Kidney (tissue), 14 donors: ENCODE measurements around the gene ACP4. TPM values are rescaled to one million over a fixed set of nuclear protein-coding genes. Genes with fewer than 3 reads are reported as not detected.

Experiments
- DNase-seq, 5 donors: peaks; one replicate each; pipeline ENCODE4 v3.0.0-alpha.2; 2013 to 2020
- FAIRE-seq: peaks from 2 replicates; lab custom pipeline; 2012; peaks lifted over from hg19 to GRCh38; lab: Jason Lieb, UNC
- H3K27ac ChIP-seq, 2 donors: one replicate each; pipeline ENCODE4 v1.7.0; 2013; ENCODE audit warnings: low read depth in 2 of 2, low read length in 2 of 2, inconsistent platforms in 1 of 2
- H3K27me3 ChIP-seq: one replicate; pipeline ENCODE4 v1.7.1; 2013; ENCODE audit warnings: low read length, inconsistent platforms; ENCODE audit not compliant: control insufficient read depth, insufficient read depth
- H3K36me3 ChIP-seq, 3 donors: one replicate each; pipeline versions ENCODE4 v1.7.0 to v1.7.1; 2013; ENCODE audit warnings: low read length in 3 of 3, control low read depth in 1 of 3, inconsistent platforms in 1 of 3; ENCODE audit not compliant: insufficient read depth in 3 of 3, control insufficient read depth in 2 of 3
- H3K4me1 ChIP-seq, 3 donors: one replicate each; pipeline versions ENCODE4 v1.7.0 to v1.7.1; 2013; ENCODE audit warnings: low read length in 3 of 3, inconsistent platforms in 1 of 3, low read depth in 1 of 3; ENCODE audit not compliant: control insufficient read depth in 2 of 3, insufficient read depth in 2 of 3
- H3K4me3 ChIP-seq, 3 donors: one replicate each; pipeline versions ENCODE4 v1.7.0 to v1.8.1; 2013; ENCODE audit warnings: low read length in 3 of 3, control low read depth in 1 of 3, inconsistent platforms in 1 of 3
- H3K9ac ChIP-seq, 3 donors: one replicate each; pipeline versions ENCODE4 v1.7.0 to v1.7.1; 2013; ENCODE audit warnings: low read length in 3 of 3, control low read depth in 1 of 3, inconsistent platforms in 1 of 3
- H3K9me3 ChIP-seq, 3 donors: one replicate each; pipeline versions ENCODE4 v1.7.0 to v1.7.1; 2013; ENCODE audit warnings: low read length in 3 of 3, control low read depth in 1 of 3, inconsistent platforms in 1 of 3; ENCODE audit not compliant: control insufficient read depth in 2 of 3, insufficient read depth in 1 of 3
- intact Hi-C: fragments of 100-400 bp; cut with DNase I; formaldehyde crosslinking; loops from one replicate; pipeline ENCODE4 v1.11.1; 2022
- polyA plus RNA-seq: library from polyadenylated mRNA; stranded (reverse); fragments of 350-450 nt; fragmentation: Illumina TruSeq; extraction: RNeasy Lipid Tissue Mini Kit (QIAGEN cat#74804); gene quantifications from one replicate; pipeline ENCODE4 v1.2.3, GENCODE V29; 2014; ENCODE audit warnings: low read depth, low replicate concordance; ENCODE audit not compliant: insufficient read depth
- total RNA-seq: library from RNA; stranded (reverse); fragmentation: NEBNext Ultra II Directional; extraction: Animal tissue kit (Norgen Biotek cat#: 25700); gene quantifications from one replicate; pipeline ENCODE4 v1.2.1, GENCODE V29; 2021
- TF ChIP-seq, protein P1 (sequence below): IDR thresholded peaks from 3 replicates; pipeline ENCODE4 v1.5.1; 2012; ENCODE audit warnings: mild to moderate bottlenecking, moderate library complexity, borderline replicate concordance; ENCODE audit not compliant: insufficient read depth; ENCODE audit errors: extremely low read depth
- donor health status: control.
- donor health status: control.
- donor health status: control.
- donor health status: control.
- donor health status: control.
- donor health status: DM: yes; HTN: yes; CAD: no.
- donor health status: Normal renal cell carcinoma (clear cell type).

Gene ACP4
- total and polyA plus RNA-seq, 2 donors from 2014 or later, result not detected

DNA sequence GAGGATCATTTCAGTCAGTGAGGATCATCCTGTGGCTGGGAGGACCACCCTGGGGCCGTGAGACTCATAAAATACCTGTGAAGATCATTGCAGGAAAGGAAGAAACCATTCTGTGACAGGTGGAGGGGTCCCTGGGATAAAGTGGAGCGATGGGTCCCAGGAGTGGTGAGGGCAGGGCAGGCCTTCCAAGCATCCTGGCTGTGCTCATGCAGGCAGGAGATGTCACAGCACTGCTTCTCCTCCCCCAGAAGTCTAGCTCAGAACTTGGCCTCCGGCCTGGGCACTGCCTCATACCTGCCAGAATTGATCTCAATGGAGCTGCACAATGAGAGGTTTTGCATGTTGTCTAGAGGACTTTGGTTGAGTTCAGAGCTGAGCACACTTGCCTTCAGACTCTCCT lies 22.3 kb downstream of the ACP4 start:
- no peak overlapping the region for H3K9ac ChIP-seq
- TF ChIP-seq, protein P1, sequence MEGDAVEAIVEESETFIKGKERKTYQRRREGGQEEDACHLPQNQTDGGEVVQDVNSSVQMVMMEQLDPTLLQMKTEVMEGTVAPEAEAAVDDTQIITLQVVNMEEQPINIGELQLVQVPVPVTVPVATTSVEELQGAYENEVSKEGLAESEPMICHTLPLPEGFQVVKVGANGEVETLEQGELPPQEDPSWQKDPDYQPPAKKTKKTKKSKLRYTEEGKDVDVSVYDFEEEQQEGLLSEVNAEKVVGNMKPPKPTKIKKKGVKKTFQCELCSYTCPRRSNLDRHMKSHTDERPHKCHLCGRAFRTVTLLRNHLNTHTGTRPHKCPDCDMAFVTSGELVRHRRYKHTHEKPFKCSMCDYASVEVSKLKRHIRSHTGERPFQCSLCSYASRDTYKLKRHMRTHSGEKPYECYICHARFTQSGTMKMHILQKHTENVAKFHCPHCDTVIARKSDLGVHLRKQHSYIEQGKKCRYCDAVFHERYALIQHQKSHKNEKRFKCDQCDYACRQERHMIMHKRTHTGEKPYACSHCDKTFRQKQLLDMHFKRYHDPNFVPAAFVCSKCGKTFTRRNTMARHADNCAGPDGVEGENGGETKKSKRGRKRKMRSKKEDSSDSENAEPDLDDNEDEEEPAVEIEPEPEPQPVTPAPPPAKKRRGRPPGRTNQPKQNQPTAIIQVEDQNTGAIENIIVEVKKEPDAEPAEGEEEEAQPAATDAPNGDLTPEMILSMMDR, result no peak
- intact Hi-C loops, result no loop called here
- no peak overlapping the region for H3K4me3 ChIP-seq
- no peaks in the 10 kb centered on the region for H3K9me3 ChIP-seq
- H3K36me3 ChIP-seq, result no peaks in the 10 kb centered on the region
- H3K27ac ChIP-seq, result no peak overlapping the region
- H3K27me3 ChIP-seq, result no peaks in the 10 kb centered on the region
- no peak for FAIRE-seq
- DNase-seq, result no peak
- H3K4me1 ChIP-seq, result no peaks in the 10 kb centered on the region

GRCh38 chr19:50814883-50815282 lies 24.7 kb downstream of the ACP4 start:
- Histone ChIP-seq H3K36me3 (no peaks in the 10 kb centered on the region), H3K27me3 (peaks cover 12% of the 10 kb centered on the region), H3K4me1 (peaks cover 0 to 2% (median 0%) of the 10 kb centered on the region in 3 donors), H3K27ac (no peak overlapping the region), H3K4me3 (no peak overlapping the region), H3K9ac (no peak overlapping the region), H3K9me3 (no peaks in the 10 kb centered on the region)
- TF ChIP-seq, protein P1, result no peak
- intact Hi-C loops, result no loop called here
- FAIRE-seq (no peak), DNase-seq (no peak)

DNA sequence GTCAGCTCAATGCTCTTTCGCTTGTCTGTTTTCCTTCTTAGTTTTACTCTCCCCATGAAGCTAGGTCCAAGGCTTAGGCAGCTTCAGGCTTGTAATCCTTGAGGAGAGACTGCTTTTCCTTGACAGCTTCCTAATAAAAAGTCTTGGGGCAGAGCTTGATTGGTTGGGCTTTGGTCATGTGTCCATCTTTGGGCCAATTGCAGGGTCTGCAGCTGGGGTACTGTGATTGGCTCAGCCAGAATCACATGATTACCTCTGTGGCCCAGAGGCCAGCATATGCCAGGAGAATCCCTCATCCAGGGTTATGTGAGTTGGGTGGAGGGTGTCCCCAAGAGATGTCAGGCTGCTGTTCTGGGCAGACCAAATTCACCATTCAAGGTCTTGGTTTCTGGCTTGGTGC lies 25.2 kb downstream of the ACP4 start:
- Histone ChIP-seq H3K4me3 (no peak overlapping the region), H3K9me3 (no peaks in the 10 kb centered on the region)
- no peak for FAIRE-seq

More for the DNA sequence above, 25.2 kb downstream of the ACP4 start:
- Histone ChIP-seq H3K27ac (no peak overlapping the region), H3K4me1 (peaks cover 0 to 2% (median 0%) of the 10 kb centered on the region in 3 donors), H3K36me3 (no peaks in the 10 kb centered on the region), H3K27me3 (peaks cover 15% of the 10 kb centered on the region), H3K9ac (no peak overlapping the region)
- DNase-seq, result no peak
- intact Hi-C loops, result no loop called here
- TF ChIP-seq, protein P1, result no peak
